ENCODE data around the gene VPS11. TPM values are rescaled to one million over a fixed set of nuclear protein-coding genes. Genes with fewer than 3 reads are reported as not detected.

VPS11 gene
- total RNA-seq, 1 donor from 2014 or later: 37.2 TPM

GRCh38 chr11:119061256-119061655 lies 6.4 kb upstream of the VPS11 start:
- DNase-seq (ENCODE audit: low spot score) (no peak), ATAC-seq (no peak)
- intact Hi-C loops (cut with DNase I): no loop called here

DNA sequence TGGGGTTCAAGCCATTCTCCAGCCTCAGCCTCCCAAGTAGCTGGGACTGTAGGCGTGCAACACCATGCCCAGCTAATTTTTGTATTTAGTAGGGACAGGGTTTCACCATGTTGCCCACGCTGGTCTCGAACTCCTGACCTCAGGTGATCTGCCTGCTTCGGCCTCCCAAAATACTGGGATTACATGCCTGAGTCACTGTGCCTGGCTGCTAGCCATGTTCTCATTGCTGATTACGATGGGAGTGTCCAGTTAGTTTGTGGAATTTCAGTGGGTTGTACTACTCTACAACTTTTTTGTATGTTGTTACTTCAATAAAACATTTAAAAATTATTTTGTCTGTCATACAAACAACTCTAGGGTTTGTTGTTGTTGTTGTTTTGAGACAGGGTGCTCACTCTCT lies 4.8 kb upstream of the VPS11 start:
- ATAC-seq (no peak), DNase-seq (ENCODE audit: low spot score) (no peak)
- intact Hi-C loops (cut with DNase I): no loop called here

DNA sequence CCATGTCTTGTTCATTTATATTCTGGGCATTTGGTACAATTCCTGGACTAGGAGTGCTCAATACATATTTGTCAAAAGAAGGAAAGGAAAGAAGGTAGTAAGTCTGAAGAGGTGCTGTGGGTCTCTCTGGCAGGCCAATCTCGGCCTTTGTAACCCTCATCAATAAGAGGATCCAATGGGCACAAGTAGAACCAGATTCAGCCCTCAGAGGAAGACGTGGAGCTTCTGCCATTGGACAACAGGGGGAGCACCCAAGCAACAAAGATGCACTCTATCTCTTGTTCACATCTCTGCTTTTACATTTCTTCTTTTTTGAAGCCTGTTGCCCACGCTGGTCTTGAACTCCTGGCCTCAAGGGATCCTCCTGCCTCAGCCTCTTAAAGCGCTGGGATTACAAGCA lies 2.2 kb upstream of the VPS11 start:
- ATAC-seq: no peak
- DNase-seq (ENCODE audit: low spot score): no peak
- intact Hi-C loops (cut with DNase I): no loop called here

GRCh38 chr11:119077839-119078238 lies 10.2 kb downstream of the VPS11 start:
- DNase-seq (ENCODE audit: low spot score): no peak
- no peak for ATAC-seq
- intact Hi-C loops (cut with DNase I): no loop called here

GRCh38 chr11:119078675-119079420 lies 11.2 kb downstream of the VPS11 start:
- no peak for ATAC-seq
- intact Hi-C loops (cut with DNase I): no loop called here
- no peak for DNase-seq (ENCODE audit: low spot score)

DNA sequence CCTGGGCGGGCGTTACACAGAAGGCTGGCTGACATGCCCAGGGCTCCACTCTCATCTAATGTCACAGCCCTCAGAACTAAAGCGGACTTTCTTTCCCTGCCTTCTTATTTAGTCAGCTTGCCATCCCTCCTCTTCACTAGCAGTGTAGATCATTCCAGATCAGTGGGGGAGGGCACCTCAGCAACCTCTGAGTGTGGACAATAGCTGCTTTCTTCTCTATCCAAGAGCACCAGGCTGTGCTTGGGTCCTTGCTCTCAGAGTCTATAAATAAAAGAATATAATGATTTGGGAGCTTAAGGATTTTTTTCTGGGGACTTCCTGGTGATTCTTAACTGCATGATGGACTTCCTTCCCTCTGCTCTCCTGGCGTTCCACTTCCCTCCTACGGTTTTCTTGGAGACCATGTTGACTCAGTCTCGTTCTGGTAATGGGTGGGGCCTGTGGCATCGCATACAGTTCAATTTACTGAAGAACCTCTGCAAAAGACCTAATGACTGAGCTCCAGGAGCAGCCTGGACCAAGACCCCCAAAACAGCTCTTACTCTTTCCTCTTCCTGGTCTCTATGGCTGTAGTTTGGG lies 14.2 kb downstream of the VPS11 start:
- intact Hi-C loops (cut with DNase I): no loop called here
- no peak for DNase-seq (ENCODE audit: low spot score)

DNA sequence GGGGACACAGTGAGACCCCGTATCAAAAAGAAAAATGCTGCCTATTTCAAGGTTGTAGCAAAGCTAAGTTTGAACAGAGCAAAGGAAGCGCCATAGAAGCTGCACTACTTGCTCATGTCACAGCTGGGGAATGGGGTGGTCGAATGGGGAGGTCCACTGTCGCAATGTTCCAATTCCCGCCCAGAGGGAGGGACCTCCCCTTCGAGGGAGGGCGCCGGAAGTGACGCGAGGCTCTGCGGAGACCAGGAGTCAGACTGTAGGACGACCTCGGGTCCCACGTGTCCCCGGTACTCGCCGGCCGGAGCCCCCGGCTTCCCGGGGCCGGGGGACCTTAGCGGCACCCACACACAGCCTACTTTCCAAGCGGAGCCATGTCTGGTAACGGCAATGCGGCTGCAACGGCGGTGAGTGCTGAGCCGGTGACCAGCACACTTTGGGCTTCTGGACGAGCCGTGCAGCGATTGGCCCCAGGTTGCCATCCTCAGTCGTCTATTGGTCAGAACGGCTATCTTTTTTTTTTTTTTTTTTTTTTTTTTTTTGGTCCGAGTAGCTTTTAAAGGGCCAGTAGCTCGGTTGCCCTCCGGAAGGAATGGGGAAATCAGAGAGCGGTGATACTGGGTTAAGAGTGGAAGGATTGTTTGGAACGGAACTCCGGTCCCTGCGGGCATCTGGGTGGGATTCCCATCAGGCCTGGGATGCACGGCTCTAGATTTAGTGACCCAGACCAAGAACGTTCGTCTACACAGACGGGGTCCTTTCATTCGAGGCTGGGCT lies 17.2 kb downstream of the VPS11 start, which contains the start of gene HMBS:
Gene HMBS (plus strand): TSS at position 219 of the 774 bp plus-strand sequence. CDS start 153 bp downstream, at position 372.
- DNase-seq (ENCODE audit: low spot score) (peak; percentile 95), ATAC-seq (peak; percentile 98)
- intact Hi-C loops (cut with DNase I): no loop called here

More for the DNA sequence above, 14.2 kb downstream of the VPS11 start:
- no peak for ATAC-seq

DNA sequence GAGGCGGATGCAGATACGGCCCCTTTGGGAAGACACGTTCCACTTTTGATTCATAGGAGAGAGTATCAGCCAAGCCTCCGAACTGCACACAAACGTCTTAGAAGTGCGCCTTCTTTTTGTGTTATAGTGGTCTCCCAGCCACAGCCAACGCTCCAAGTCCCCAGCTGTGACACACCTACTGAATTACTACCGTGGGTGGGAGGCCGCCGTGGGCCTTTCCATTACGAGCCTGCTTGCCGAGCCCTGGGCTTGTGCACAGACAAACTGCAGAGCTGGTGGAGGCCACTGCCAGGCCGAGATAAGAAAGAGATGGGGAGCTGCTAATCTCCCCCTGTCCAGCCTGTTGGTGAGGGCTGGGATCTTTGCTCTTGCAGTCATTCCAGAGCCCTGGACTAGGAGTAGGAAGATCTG lies 17.8 kb downstream of the VPS11 start:
- intact Hi-C loops (cut with DNase I): no loop called here
- DNase-seq (ENCODE audit: low spot score) (no peak), ATAC-seq (peak; percentile 3)

DNA sequence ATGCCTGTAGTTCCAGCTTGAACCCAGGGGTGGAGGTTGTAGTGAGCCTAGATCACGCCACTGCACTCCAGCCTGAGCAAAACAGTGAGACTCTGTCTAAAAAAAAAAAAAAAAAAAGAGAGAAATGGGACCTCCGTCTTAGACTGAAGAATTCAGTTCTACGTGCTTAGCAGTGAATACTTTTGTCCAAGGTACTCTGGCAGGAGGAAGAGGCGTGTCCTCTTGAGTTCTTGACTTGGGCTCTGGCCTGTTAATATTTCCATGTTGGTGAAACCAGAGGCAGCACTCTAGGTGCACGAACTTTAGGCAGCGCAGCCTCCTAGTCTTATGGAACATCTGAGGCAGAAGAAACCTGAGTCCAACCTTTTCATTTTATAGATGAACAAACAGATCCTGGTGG lies 19.5 kb downstream of the VPS11 start:
- DNase-seq (ENCODE audit: low spot score): no peak
- ATAC-seq: no peak

DNA sequence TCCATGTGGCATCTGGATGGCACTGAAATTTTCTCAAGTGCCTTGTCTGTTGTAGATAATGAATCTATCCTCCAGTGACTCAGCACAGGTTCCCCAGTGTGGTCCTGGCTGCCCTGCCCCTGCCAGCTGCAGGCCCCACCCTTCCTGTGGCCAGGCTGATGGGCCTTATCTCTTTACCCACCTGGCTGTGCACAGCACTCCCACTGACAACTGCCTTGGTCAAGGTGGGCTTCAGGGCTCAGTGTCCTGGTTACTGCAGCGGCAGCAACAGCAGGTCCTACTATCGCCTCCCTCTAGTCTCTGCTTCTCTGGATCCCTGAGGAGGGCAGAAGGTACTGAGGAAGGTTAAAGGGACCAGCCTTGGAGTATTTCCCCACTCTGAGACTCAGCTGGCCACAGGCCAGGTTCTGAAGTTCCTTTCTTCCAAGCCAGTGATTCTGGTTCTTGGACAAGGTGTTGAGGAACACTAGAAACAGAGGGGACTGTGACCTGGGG lies 20.2 kb downstream of the VPS11 start:
- DNase-seq (ENCODE audit: low spot score) (no peak), ATAC-seq (no peak)
- intact Hi-C loops (cut with DNase I): no loop called here

More for the DNA sequence above, 19.5 kb downstream of the VPS11 start:
- intact Hi-C loops (cut with DNase I): no loop called here

DNA sequence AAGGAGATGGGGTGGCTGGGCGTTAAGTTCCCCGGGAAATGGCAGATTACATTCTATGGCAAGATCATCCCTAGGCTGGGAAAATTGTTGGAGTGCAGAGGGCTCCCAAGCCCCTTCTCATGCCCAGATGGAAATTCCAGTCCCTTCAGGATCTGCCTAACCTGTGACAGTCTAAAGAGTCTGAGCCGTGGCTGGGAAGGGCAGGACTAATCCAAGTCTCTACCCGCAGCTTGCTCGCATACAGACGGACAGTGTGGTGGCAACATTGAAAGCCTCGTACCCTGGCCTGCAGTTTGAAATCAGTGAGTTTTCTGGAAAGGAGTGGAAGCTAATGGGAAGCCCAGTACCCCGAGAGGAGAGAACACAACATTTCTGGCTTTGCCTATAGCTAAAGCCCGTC lies 20.8 kb downstream of the VPS11 start:
- ATAC-seq (no peak), DNase-seq (ENCODE audit: low spot score) (no peak)
- intact Hi-C loops (cut with DNase I): no loop called here

DNA sequence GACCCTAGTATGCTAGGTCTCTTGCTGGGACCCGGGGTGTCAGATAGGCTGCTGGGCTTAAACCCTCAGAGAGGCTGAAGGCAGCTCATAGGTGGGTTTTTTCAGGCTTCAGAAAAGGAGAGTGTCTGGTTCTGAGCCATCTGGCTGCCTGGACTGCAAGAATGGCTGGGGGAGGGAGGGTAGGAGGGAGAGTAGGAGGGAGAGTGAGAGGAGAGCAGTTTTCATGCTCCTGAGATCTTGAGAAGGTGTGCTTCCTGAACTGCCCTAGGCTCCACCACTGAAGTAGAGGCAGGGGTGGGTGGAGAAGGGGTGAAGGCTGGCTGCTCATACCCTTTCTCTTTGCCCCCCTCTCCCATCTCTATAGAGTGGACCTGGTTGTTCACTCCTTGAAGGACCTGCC lies 21.7 kb downstream of the VPS11 start:
- DNase-seq (ENCODE audit: low spot score): no peak
- no peak for ATAC-seq
- intact Hi-C loops (cut with DNase I): no loop called here

- ATAC-seq (no peak), DNase-seq (ENCODE audit: low spot score) (no peak)
- intact Hi-C loops (cut with DNase I): no loop called here
Observed at GRCh38 chr11:119091178-119091577, 23.6 kb downstream of the VPS11 start.

- DNase-seq (ENCODE audit: low spot score): no peak
- intact Hi-C loops (cut with DNase I): no loop called here
- no peak for ATAC-seq
Observed at GRCh38 chr11:119091966-119092879, 24.6 kb downstream of the VPS11 start.

DNA sequence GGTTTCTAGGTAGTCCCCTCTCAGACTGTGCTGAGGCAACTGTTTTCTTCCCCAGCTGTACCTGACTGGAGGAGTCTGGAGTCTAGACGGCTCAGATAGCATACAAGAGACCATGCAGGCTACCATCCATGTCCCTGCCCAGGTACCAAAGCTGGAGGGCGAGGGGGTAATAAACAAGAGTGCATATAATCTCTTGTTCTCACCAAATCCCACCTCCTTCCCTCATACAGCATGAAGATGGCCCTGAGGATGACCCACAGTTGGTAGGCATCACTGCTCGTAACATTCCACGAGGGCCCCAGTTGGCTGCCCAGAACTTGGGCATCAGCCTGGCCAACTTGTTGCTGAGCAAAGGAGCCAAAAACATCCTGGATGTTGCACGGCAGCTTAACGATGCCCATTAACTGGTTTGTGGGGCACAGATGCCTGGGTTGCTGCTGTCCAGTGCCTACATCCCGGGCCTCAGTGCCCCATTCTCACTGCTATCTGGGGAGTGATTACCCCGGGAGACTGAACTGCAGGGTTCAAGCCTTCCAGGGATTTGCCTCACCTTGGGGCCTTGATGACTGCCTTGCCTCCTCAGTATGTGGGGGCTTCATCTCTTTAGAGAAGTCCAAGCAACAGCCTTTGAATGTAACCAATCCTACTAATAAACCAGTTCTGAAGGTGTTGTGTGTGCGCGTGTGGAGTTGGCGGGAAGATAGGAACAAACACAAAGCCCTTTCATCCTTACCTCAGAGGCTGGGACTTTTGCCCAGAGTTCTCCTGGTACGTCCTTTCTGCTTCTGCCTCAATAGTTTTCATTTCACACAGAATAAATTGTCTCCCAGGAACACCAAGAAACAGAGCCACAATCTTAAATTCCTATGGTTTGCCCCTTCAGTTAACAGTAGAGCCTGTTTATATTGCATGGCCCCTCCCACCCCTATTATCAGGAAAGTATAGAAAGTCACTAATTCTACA lies 25.5 kb downstream of the VPS11 start:
- DNase-seq (ENCODE audit: low spot score) (no peak), ATAC-seq (no peak)
- intact Hi-C loops (cut with DNase I): no loop called here

GRCh38 chr11:119093942-119094815 lies 26.6 kb downstream of the VPS11 start:
- ATAC-seq: peak; percentile 0
- DNase-seq (ENCODE audit: low spot score): no peak
- intact Hi-C loops (cut with DNase I): no loop called here

- intact Hi-C loops (cut with DNase I): no loop called here
Observed at GRCh38 chr11:119094816-119095065, 27.1 kb downstream of the VPS11 start.

More at GRCh38 chr11:119094816-119095065, 27.1 kb downstream of the VPS11 start:
- DNase-seq (ENCODE audit: low spot score) (peak; percentile 85), ATAC-seq (peak; percentile 73)

Data from sciatic nerve (tissue), 2 donors.